ENCODE data around the gene GRIA2.

- TF ChIP-seq CTCF (IDR thresholded peaks at IDR 0.05) (no peak), EZH2 (IDR thresholded peaks at IDR 0.05) (no peak), EZH2phosphoT487 (IDR thresholded peaks at IDR 0.05) (no peak)
Measured at GRCh38 chr4:157315968-157316367, 95.4 kb downstream of the GRIA2 start.
